Gastrocnemius medialis (tissue), 4 donors: Measurements from ENCODE around the gene HK2.

Experiments used
- POLR2A ChIP-seq, 2 donors: fragments of 450-650 bp; IDR thresholded peaks; one replicate each; pipeline ENCODE4 v1.6.1; 2017; ENCODE audit warnings: antibody characterized with exemption in 2 of 2, mild to moderate bottlenecking in 2 of 2, moderate library complexity in 2 of 2
- TF ChIP-seq, protein P1 (sequence below), 5 experiments: fragments of 450-650 bp in 3 of 5; fragments of 200-600 bp in 2 of 5; sonication (generic) in 2 of 5; IDR thresholded peaks in 4 of 5; conservative IDR thresholded peaks in 1 of 5; 1 replicate in 4 of 5; 2 replicates in 1 of 5; pipeline ENCODE4 v1.5.1; 2016 to 2019; ENCODE audit warnings: antibody characterized with exemption in 5 of 5, mild to moderate bottlenecking in 3 of 5, moderate library complexity in 3 of 5

DNA sequence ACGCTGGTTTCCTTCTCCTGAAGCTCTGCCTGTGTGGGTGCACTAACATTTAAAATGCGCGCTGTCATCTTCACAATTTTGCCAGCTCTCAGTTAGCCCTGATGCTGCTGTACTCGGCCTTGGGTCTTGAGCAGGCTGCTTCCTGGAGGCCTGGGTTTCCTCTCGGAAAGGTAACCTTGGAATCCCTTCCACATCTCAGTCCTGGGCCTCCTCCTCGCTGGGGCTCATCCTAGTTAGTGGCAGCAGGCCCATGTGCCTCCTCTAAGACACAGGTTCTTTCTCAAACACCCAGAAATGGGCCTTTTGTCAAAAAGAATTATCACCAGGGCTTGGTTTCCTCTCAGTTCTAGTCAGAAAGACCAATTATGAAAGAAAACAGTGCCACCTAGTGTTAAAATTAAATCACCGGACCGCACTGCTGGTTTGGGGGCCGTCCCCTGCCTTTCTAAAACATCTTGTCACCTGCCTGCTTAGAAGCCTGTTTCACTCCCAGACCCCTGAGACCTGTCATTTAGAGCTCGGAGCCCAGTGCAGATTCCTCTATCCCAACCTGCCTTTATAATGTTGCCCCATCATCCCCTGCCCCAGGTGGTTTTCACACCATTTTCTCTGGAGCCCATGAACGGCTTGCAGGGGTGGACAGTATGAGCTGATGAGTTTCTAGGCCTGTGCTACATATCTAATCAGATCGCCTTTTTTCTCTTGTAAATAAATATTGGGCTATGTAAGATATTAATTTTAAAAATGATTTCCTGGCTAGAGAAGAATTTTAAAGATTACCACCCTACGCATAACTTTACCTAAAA is 42.4 kb downstream of the HK2 start:
- TF ChIP-seq, protein P1, sequence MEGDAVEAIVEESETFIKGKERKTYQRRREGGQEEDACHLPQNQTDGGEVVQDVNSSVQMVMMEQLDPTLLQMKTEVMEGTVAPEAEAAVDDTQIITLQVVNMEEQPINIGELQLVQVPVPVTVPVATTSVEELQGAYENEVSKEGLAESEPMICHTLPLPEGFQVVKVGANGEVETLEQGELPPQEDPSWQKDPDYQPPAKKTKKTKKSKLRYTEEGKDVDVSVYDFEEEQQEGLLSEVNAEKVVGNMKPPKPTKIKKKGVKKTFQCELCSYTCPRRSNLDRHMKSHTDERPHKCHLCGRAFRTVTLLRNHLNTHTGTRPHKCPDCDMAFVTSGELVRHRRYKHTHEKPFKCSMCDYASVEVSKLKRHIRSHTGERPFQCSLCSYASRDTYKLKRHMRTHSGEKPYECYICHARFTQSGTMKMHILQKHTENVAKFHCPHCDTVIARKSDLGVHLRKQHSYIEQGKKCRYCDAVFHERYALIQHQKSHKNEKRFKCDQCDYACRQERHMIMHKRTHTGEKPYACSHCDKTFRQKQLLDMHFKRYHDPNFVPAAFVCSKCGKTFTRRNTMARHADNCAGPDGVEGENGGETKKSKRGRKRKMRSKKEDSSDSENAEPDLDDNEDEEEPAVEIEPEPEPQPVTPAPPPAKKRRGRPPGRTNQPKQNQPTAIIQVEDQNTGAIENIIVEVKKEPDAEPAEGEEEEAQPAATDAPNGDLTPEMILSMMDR (IDR thresholded peaks at IDR 0.05 in 4 of 5, conservative IDR thresholded peaks at IDR 0.05 in 1 of 5): peak; percentile 49 to 78 (median 77)
- TF ChIP-seq POLR2A (IDR thresholded peaks at IDR 0.05): no peak
